DND-41 (cell line): Measurements from ENCODE around the gene KLRF2.

Source experiments
- CTCF ChIP-seq: IDR thresholded peaks from 2 replicates; pipeline ENCODE4 v1.5.1; 2012; ENCODE audit warnings: borderline replicate concordance, low read length, moderate library complexity, mild to moderate bottlenecking; ENCODE audit not compliant: poor library complexity, severe bottlenecking; ENCODE audit errors: extremely low read depth
- EZH2 ChIP-seq: IDR thresholded peaks from 3 replicates; pipeline ENCODE4 v1.6.1; 2012; ENCODE audit warnings: borderline replicate concordance, low read depth, mild to moderate bottlenecking, moderate library complexity, low read length, inconsistent platforms; ENCODE audit not compliant: severe bottlenecking

- TF ChIP-seq CTCF, result no peak
- TF ChIP-seq EZH2, result no peak
These were observed 14.4 kb upstream of the KLRF2 start for GRCh38 chr12:9866860-9867269.
